HUDEP-2 (cell line): Measurements from ENCODE around the gene MRPL36.
"Not testable (repeated sequence)": the region's sequence is repeated elsewhere in the genome, so short reads cannot be mapped to it uniquely, and the experiment has no call there.

ENCODE experiments used
- DNase-seq, 76 experiments: peaks; one replicate each; lab custom pipeline; 2025; ENCODE audit not compliant: unreplicated experiment in 76 of 76; lab: John Stamatoyannopoulos, UW

MRPL36 gene

GRCh38 chr5:1832511-1833250 lies 33.0 kb upstream of the MRPL36 start:
- no peak for DNase-seq

GRCh38 chr5:1831677-1832313 lies 32.2 kb upstream of the MRPL36 start:
- DNase-seq: no peak

GRCh38 chr5:1831257-1831656 lies 31.6 kb upstream of the MRPL36 start:
- DNase-seq: no peak

DNA sequence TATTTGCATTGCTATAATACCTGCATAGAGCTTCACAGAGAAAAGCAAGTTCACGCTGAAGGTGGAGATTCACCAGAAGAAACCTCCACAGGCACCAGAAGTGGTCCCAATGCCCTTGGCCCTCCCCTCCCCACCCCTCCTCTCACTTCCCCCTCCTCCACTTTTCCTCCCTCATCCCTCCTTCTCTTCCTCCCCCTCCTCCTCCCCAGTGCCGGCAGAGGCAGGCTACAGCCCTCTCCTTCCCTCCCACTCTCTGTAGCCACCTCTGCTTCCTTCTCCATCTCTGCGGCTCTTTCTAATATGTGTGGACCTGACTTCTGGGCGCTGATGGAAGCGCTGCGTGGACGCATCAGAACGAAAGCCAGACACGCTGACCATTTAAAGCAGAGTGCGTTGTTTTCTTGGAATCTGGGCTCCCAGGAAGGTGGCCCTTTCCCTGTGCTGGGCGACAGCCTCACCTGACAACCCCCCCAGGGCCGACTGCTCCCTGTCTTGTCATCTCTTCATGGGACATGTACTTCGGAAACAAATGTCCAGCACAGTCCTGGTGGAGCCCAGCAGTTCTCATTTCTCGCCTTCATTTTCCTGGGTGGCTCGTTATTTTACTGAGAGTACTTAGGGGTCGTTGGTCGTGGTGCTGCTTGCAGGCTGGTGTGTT lies 31.1 kb upstream of the MRPL36 start:
- no peak for DNase-seq

DNA sequence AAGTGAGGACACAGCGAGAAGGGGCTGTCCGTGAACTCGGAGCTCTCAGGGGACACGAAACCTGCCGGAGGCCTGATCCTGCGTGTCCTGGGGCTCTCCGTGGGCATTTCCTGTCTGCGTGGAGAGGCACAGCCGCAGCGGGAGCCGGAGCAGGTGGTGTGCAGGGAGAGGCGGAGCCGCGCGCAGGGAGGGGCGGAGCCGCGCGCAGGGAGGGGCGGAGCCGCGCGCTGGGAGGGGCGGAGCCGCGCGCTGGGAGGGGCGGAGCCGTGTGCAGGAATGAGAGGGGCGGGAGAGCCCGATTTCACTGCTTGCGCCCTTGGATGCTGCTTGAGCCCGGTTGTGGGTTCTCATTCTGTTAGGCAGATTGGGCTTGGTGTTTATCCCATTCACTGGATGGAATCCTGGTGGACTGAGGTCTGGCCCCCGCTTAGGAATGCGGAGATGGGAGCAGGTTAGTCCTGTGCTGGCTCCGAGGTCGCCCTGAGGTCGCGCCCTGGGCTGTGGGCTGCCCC lies 28.3 kb upstream of the MRPL36 start:
- DNase-seq: no peak

DNA sequence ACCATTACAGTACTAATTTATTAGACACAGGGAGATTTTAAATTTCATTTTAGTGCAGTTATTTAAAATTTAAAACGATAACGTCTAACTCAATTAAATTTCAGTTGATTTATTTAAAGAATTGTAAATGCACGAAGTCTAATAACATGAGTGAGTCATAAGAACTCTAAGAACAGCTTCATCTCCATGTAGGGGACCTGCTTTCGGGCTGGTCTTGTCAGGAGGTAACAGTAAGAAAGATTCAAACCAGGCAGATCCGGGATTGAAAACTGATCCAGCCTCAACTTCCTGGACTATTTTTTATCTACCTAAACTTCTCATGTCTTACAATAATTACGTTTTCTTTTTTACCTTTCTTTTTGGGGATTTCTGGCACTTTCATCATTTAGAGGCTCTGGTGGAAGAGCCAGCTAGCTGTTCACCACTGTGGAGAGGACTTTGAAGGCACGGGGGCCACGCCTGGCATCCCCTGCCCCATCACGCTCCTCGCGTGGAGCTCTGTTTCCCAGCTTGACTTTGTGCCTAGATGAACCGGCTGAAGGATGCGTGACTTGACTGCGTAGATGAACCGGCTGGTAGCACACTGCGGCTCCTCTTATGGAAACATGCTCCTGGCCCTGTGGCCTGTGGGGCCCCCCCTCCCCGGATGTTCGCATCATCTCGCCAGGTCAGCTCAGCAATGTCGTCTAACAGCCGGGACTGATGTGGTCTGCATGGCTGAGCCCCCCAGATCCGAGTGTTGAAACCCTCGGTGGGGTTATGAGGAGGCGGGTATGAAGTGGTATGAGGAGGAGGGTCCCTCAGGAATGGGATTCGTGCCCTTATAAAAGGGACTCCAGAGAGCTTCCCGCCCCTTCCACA lies 27.6 kb upstream of the MRPL36 start:
- no peak for DNase-seq

DNA sequence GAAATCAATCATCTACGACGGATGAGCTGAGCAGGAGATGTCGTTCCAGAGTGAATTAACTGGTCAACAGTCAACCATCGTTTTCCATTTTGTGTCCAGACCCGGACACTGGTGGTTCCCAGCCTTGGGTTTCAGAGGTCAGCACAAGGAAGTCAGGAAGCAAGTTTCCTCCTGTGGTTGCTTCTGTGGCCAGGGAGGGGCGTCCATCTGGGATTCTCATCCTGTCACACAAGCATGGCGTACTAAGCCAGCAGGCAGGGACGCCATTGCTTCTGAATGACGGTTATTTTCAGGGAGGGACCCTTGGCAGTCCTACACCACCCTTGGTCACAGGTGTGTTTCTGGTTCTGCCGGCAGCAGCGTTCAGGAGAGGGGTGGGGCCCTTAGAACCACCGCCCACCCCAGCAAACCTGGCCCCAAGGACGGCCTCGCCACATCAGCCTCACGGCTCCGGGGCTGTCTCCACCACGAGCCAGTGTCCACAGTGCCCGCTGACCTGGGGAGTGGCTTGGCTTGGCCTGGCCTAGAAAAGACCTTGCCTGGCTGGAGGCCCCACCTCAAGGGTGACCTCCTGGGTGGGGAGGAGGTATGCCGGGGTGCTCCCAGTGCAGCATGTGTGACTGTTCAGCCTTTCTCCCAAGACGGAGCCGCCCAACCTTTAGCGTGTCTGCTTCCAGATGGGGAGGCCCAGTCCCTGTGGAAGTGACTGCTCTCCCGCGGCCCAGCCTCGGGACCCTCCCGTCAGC lies 26.8 kb upstream of the MRPL36 start:
- no peak for DNase-seq

DNA sequence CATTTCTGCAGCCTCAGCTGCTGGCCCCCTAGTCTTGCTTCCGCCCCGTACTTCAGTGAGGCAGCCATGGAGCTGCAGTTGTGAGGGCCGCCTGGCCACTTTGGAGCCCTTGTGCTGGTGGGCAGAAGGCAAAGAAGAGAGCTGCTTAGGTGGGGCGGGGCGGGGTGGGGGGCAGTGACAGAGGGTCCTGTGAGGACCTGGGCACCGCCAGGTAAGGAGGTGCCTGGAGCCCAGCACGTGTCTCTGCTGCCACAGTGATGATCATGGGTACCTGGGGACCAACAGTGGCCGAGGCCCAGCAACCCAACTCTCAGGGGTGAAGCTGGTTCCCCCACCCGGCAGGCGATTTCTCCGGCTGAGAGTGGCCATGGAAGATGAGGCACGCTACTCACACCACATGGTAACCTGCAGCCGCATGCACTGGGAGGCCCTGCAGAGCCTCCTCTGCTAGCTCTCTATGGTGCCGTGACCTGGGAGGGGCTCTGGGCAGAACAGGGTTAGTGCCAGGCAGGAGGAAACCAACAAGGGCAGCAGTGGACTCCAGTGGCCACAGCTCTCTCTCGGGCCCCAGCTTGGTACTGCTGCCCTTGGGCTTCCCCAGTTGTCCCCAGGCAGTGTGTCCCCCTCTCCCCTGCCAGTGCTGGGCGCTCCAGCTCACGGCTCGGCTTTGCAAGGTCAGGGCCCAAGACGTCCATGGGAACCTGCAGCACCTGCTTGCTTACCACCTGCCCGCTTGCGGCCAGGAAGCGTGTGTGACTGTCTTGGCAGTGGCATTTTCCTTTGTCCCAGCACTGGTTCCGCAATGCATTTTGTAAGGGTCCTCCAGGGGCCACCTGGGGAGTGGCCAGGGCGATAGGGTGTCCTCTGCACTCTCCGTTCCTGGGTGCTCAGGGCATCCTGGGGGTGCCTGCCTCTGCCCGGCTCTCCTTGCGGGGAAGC lies 25.5 kb upstream of the MRPL36 start:
- DNase-seq: no peak

DNA sequence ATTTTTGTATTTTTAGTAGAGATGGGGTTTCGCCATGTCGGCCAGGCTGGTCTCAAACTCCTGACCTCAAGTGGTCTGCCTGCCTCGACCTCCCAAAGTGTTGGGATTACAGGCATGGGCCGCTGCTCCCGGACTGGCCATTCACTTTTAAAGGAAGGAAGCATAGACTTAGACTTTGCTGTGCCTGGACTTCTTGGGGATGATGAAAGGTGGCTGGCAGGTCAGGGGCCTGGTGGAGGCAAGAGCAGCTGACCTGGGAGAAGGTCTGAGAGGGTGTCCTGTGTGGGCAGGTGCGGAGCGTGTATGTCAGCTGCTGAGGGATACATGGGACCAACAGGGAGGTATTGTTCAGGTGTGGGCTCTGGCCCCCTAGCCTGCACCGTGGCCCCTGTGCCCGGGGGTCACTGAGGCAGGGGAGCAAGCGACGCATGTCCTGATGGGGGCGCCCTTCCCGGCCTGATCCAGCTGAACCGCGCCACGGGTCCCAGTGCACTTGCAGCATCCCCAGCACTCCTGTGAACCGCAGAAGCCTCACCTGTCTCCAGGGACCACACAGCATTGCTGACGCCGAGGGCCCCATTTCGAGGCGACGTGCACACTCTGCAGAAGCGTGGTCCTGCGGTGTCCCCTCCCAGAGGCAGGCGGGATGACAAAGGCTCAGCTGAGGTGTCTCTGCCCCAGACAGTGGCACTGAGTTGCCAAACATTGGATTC lies 24.6 kb upstream of the MRPL36 start:
- no peak for DNase-seq

DNA sequence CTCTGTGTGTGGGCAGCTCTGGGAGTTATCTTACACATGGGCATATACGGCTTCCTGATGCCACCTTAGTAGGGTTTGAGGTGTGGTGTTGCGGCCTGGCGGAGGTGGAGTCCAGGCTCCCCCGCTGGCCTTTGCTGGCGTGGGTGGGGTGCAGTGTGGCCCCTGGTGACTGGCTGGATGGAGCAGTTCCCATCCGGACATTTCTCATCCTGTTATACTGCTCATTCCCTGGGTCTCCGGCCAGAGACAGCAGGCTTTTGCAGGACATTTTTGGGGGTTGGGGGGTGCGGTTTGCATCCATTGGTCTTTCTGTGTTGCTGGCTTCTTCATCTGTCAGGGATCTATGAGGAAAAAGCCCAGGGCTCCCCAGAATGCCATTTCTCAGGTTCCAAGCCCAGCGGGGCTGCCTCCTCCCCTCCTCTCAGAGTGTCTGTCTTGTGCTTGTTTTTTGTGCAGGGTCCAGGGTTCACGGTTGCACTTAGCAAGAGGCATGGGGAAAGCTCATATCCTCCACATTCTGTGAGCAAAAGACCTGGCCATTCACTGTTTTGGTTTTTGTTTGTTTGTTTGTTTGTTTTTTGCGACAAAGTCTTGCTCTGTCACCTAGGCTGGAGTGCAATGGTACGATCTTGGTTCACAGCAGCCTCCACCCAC lies 23.9 kb upstream of the MRPL36 start:
- no peak for DNase-seq

DNA sequence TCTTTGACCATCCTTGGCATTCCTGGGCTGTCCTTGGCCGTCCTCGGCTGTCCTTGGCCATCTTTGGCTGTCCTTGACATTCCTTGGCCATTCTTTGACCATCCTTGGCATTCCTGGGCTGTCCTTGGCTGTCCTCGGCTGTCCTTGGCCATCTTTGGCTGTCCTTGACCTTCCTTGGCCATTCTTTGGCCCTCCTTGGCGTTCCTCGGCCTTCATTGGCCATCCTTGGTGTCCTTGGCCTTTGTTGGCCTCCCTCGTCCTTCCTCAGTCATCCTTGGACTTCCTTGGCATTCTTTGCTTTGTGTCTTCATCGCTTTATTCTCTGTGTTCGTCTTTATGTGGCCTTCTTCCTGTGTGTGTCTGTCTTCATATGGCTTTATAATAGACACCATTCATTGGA lies 22.2 kb upstream of the MRPL36 start:
- no peak for DNase-seq

DNA sequence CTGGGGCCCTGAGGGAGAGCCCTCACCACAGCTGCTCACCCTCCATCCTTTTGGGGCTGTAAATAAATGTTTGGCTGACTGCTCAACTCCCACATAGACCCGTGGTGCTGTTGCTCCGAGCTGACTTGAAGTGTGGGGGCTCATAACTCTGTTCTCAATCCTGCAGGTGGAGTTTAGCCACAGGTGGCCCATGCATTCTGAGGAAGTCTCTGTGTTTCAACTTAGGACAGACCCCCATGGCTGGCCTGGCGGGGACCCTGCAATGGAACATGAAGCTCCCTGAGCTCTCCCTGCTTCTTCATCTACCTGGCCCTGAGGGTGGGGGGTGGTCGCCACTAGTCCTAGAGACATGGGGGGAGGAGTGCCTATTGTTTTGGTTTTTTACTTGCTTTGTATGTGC lies 21.3 kb upstream of the MRPL36 start:
- DNase-seq: no peak

GRCh38 chr5:1820381-1820780 lies 20.7 kb upstream of the MRPL36 start:
- DNase-seq: no peak

DNA sequence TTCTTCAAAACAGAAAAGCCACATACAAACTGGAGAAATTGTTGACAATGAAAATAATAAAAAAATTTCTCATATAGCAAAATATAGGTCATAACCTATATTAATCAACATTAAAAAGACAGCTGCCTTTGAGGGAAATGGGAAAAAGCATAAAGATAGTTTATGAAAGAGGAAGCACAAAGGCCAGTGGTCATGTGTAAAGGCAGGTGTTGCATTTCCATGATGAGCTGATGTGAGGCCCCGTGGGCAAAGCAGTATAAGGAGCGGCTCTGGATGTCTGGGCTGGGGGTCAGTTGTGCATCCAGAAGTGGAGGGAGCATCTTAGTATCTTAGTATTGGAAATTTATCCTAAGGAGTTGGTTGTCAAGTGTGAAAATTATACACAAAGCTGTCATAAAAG lies 19.8 kb upstream of the MRPL36 start:
- DNase-seq: no peak

DNA sequence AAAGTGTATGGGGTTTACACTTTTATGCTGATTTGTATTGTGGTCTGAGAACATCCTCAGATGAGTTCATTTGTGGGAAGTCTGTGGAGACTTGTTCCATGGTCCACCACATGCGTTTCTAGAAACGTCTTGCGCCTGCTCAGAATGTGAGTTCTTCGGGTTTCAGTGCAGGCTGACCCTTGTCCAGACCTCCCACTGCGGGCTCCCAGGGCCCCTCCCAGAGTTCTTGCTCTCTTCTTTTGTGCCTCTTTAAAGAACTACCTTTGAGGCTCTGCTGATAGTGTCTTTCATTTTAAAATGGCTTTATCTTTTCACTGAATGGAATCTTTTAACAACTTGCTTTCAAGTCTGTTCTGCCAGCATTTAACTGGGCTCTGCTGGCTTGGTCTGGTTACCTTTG lies 19.1 kb upstream of the MRPL36 start:
- DNase-seq: no peak

- DNase-seq: no peak
Observed at GRCh38 chr5:1817261-1818043, 17.8 kb upstream of the MRPL36 start.

DNA sequence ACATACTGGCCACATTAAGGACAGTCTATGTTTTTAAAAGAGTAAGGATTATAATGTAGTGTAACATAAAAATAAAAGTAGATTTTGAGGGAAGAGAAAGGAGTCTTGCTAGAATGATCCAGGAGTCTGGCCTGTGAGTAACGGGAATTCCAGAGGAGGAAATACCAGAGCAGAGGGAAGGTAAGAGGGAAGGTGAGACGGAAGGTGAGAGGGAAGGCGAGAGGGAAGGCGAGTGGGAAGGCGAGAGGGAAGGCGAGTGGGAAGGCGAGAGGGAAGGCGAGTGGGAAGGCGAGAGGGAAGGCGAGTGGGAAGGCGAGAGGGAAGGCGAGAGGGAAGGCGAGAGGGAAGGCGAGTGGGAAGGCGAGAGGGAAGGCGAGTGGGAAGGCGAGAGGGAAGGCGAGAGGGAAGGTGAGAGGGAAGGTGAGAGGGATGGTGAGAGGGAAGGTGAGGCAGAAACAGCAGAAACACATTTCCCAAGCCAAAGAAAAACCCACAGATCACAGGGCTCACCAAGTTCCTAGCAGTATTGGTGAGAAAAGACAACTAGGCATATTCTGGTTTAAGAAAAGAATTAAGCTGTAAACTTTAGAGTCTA lies 17.0 kb upstream of the MRPL36 start:
- not testable (repeated sequence) for DNase-seq
